Thyroid gland (tissue), 4 donors: ENCODE results near the gene RBCK1. TPM values are rescaled to one million over a fixed set of nuclear protein-coding genes. Genes with fewer than 3 reads are reported as not detected.
A peak's percentile ranks its signal among the peaks of the same experiment; 100 is the strongest.

Experiments used
- DNase-seq, 2 donors: peaks; one replicate each; pipeline ENCODE4 v3.0.0-alpha.2; 2019
- H3K27ac ChIP-seq, 3 donors: fragments of 200-600 bp; sonication (generic); 1 replicate in 2 of 3; 2 replicates in 1 of 3; pipeline ENCODE4 v1.5.1; 2016 to 2019; ENCODE audit warnings: mild to moderate bottlenecking in 1 of 3, moderate library complexity in 1 of 3
- H3K27me3 ChIP-seq: fragments of 200-600 bp; sonication (generic); one replicate; pipeline ENCODE4 v1.5.1; 2019
- H3K36me3 ChIP-seq, 2 donors: fragments of 200-600 bp; sonication (generic); one replicate each; pipeline ENCODE4 v1.5.1; 2016 to 2019
- H3K4me1 ChIP-seq, 2 donors: fragments of 200-600 bp; sonication (generic); one replicate each; pipeline ENCODE4 v1.5.1; 2017 to 2019
- H3K4me3 ChIP-seq, 3 donors: fragments of 200-600 bp; sonication (generic); replicated peaks in 1 of 3; 1 replicate in 2 of 3; 2 replicates in 1 of 3; pipeline ENCODE4 v1.5.1; 2016; ENCODE audit warnings: mild to moderate bottlenecking in 1 of 3
- H3K9me3 ChIP-seq: fragments of 200-600 bp; sonication (generic); one replicate; pipeline ENCODE4 v1.5.1; 2017
- CTCF ChIP-seq, 6 experiments: fragments of 200-600 bp in 3 of 6; fragments of 450-650 bp in 3 of 6; sonication (generic) in 3 of 6; IDR thresholded peaks; one replicate each; pipeline ENCODE4 v1.5.1; 2016 to 2019; ENCODE audit warnings: antibody characterized with exemption in 6 of 6, mild to moderate bottlenecking in 2 of 6, inconsistent platforms in 1 of 6, moderate library complexity in 1 of 6
- POLR2A ChIP-seq, 2 donors: fragments of 450-650 bp; IDR thresholded peaks; one replicate each; pipeline ENCODE4 v1.6.1; 2017; ENCODE audit warnings: antibody characterized with exemption in 2 of 2, mild to moderate bottlenecking in 2 of 2, moderate library complexity in 1 of 2
- WGBS, 2 donors: methylation state at CpG; one replicate each; pipeline ENCODE4 v1.1.5; 2017; 5-methylcytosine and 5-hydroxymethylcytosine counted together
- intact Hi-C: fragments of 100-400 bp; cut with DNase I; formaldehyde crosslinking; loops from one replicate; pipeline ENCODE4 v1.15.1; 2023
- total RNA-seq, 4 donors: library from RNA; depleted of rRNA; stranded (reverse); fragments of >200 nt; gene quantifications; one replicate each; pipeline ENCODE4 v1.2.3, GENCODE V29; 2016

The RBCK1 gene
- total RNA-seq, 4 donors from 2014 or later = 49.2 to 90.2 (median 71.0) TPM

GRCh38 chr20:437787-438486, 29.8 kb downstream of the RBCK1 start:
- Histone ChIP-seq H3K4me3 (no peak overlapping the region), H3K4me1 (no peaks in the 10 kb centered on the region), H3K27ac (no peak overlapping the region), H3K27me3 (no peaks in the 10 kb centered on the region), H3K9me3 (no peaks in the 10 kb centered on the region), H3K36me3 (peaks cover 65 to 68% of the 10 kb centered on the region in 2 donors)
- TF ChIP-seq POLR2A (IDR thresholded peaks at IDR 0.05) (no peak), CTCF (IDR thresholded peaks at IDR 0.05) (no peak)
- intact Hi-C loops = loop anchor here (10.0 kb wide), 1 partner anchor 83 kb away; no protein-coding TSS in a partner anchor
- WGBS, 2 donors = 68 to 81% methylated on average over 6 of the region's 6 CpGs
- DNase-seq = no peak

GRCh38 chr20:438571-439469, 30.7 kb downstream of the RBCK1 start:
- Histone ChIP-seq H3K36me3 (peaks cover 65 to 74% of the 10 kb centered on the region in 2 donors), H3K27me3 (no peaks in the 10 kb centered on the region)
- intact Hi-C loops = loop anchor here (10.0 kb wide), 1 partner anchor 84 kb away; no protein-coding TSS in a partner anchor

GRCh38 chr20:440148-440547, 32.0 kb downstream of the RBCK1 start:
- Histone ChIP-seq H3K4me3 (no peak overlapping the region), H3K27me3 (no peaks in the 10 kb centered on the region), H3K4me1 (peaks cover 3 to 6% of the 10 kb centered on the region in 2 donors), H3K36me3 (peaks cover 70 to 75% of the 10 kb centered on the region in 2 donors), H3K27ac (no peak overlapping the region), H3K9me3 (no peaks in the 10 kb centered on the region)
- DNase-seq = no peak
- 93 to 99% methylated on average over 7 of the region's 7 CpGs for WGBS, 2 donors
- no peak for TF ChIP-seq POLR2A (IDR thresholded peaks at IDR 0.05)
- no peak for TF ChIP-seq CTCF (IDR thresholded peaks at IDR 0.05)
- intact Hi-C loops = no loop called here

More at GRCh38 chr20:438571-439469, 30.7 kb downstream of the RBCK1 start:
- DNase-seq = no peak
- Histone ChIP-seq H3K4me1 (no peaks in the 10 kb centered on the region), H3K9me3 (no peaks in the 10 kb centered on the region), H3K27ac (peak overlapping the region in 1 of 3 donors; percentile 4), H3K4me3 (no peak overlapping the region)
- TF ChIP-seq CTCF (IDR thresholded peaks at IDR 0.05) = no peak
- TF ChIP-seq POLR2A (IDR thresholded peaks at IDR 0.05) = no peak
- WGBS, 2 donors = 76 to 85% methylated on average over 17 to 18 of the region's 18 CpGs

- H3K4me3 ChIP-seq = no peak overlapping the region
- H3K4me1 ChIP-seq = peaks cover 5 to 10% of the 10 kb centered on the region in 2 donors
- no peaks in the 10 kb centered on the region for H3K27me3 ChIP-seq
- H3K36me3 ChIP-seq = peaks cover 68 to 71% of the 10 kb centered on the region in 2 donors
- intact Hi-C loops = no loop called here
- H3K27ac ChIP-seq = no peak overlapping the region
- no peak for DNase-seq
- H3K9me3 ChIP-seq = no peaks in the 10 kb centered on the region
- TF ChIP-seq CTCF (IDR thresholded peaks at IDR 0.05) (no peak), POLR2A (IDR thresholded peaks at IDR 0.05) (no peak)
- WGBS, 2 donors = 86 to 89% methylated on average over 13 of the region's 13 CpGs
Measured at GRCh38 chr20:440636-441035, 32.5 kb downstream of the RBCK1 start.
